Stimulated activated CD4-positive, alpha-beta T cell treated with anti-CD3 and anti-CD28 coated beads, Interleukin-15, amount 100 ng/mL, for 48 hours (primary cell): ENCODE measurements around the gene LIMD2.
"Not testable (repeated sequence)": the region's sequence is repeated elsewhere in the genome, so short reads cannot be mapped to it uniquely, and the experiment has no call there.

Source experiments
- DNase-seq, 2 donors: peaks; one replicate each; pipeline ENCODE4 v3.0.0-alpha.2; 2020; ENCODE audit warnings: low read depth in 2 of 2

LIMD2 gene

GRCh38 chr17:63699638-63700527 lies at the start of gene LIMD2:
LIMD2 (minus strand) TSS chr17:63700125; CDS start chr17:63699298, 827 bp downstream.
- peak; percentile 51 to 74 for DNase-seq

- DNase-seq: peak; percentile 99
Measured at GRCh38 chr17:63741408-63742173, 41.7 kb upstream of the LIMD2 start, which contains the start of gene STRADA. STRADA (minus strand) TSS chr17:63741799; CDS start chr17:63728369, 13,430 bp downstream.

DNA sequence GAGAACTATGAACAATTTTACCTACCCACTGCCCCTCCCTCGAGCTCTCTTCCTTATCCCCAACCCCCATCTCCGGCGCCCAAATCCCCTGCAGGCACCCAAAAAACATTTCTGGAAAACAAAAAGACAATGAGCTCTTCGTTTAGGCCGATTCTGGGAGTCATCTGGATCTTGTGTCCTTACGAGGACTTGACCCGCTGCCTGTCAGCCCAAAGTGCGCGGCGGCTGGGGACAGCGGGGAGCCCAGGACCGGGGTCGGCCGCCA lies 41.1 kb upstream of the LIMD2 start:
- peak in 1 of 2 donors; percentile 24 for DNase-seq

- DNase-seq: no peak
Measured at GRCh38 chr17:63740464-63741142, 40.7 kb upstream of the LIMD2 start.

GRCh38 chr17:63735691-63736090 lies 35.8 kb upstream of the LIMD2 start:
- DNase-seq: no peak

DNA sequence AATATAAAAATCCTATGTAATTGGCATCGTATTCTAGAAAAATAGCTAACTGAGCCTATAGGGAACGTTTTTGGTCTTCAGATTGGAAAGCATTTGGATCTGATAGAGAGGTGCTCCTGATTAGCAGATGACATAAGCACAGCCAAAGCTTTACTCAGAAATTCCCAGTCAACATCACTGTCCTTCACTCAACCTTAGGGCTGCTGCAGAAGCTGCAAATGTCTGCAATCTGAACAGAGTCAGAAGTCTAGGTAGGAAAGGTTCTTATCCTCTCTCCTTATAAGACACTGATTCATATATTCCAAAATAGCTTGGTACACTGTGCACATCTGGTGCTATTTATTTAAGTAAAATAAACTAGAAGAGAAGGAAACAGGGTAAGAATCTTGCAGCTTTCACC lies 22.5 kb upstream of the LIMD2 start:
- no peak for DNase-seq

DNA sequence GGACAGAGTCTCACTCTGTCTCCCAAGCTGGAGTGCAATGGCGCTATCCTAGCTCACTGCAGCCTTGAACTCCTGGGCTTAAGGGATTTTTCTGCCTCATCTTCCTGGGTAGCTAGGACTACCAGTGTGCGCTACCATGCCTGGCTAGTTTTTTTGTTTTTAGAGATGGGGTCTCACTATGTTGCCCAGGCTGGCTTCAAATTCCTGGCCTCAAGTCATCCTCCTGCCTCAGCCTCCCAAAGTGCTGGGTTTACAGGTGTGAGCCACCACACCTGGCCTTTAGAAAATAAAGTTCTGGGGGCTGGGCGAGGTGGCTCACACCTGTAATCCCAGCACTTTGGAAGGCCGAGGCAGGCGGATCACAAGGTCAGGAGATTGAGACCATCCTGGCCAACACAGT lies 20.3 kb upstream of the LIMD2 start:
- DNase-seq: not testable (repeated sequence)

GRCh38 chr17:63718988-63719387 lies 19.1 kb upstream of the LIMD2 start:
- DNase-seq: no peak

GRCh38 chr17:63716426-63716825 lies 16.5 kb upstream of the LIMD2 start:
- DNase-seq: no peak

DNA sequence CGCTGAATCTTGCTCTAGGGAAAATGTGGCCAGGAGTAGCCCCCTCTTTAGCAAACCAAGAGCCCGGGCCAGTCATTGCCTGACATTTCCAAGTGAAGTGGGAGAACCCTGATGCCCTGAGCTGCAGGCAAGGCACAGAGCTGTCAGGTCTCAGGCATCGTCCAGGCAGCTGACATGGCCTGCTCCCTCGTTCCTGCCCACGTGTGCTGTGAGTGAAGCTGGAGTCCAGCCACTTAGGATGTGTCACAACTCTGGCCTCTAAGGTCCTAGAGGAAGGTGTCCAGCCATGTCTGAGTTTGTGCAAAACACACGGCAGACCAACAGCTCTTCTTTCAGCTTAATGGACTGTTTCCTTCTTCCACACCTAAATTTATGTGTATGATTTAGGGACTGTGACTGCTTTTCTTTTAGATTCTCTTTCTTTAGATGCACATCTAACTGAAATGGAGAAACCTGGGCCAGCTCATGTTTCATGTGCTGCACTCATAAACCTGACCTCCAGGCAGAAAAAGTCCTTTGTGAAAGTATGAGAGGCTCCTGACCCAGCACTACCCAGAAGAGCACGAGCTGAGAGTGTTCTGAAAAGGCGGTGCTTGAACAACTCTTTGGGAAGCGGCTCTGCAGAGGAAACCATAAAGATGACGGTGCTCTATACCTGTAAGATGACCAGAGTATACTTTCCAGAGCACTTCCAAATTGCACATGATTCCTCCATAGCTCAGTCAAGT lies 14.8 kb upstream of the LIMD2 start:
- DNase-seq: no peak

DNA sequence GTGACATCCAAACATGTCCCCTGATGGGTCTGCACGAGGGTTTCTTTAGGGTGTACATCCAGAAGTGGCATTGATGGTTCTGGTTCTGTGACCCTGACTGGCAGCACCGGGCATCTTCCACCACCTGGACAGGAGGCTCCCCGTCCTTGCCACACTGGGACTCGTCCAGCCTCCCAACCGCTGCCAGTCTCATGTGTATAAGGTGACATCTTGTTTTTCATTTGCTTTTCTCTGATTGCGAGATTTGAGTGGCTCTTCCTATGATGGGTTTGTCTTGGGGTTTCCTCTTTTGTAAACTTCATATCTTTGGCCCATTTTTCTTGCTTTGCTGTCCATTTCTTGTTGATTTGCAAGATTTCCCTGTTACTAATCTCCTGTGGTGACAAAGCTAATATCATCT lies 9.2 kb upstream of the LIMD2 start:
- no peak for DNase-seq

GRCh38 chr17:63707151-63707550 lies 7.2 kb upstream of the LIMD2 start:
- no peak for DNase-seq

- no peak for DNase-seq
Measured at GRCh38 chr17:63706336-63707082, 6.6 kb upstream of the LIMD2 start.

DNA sequence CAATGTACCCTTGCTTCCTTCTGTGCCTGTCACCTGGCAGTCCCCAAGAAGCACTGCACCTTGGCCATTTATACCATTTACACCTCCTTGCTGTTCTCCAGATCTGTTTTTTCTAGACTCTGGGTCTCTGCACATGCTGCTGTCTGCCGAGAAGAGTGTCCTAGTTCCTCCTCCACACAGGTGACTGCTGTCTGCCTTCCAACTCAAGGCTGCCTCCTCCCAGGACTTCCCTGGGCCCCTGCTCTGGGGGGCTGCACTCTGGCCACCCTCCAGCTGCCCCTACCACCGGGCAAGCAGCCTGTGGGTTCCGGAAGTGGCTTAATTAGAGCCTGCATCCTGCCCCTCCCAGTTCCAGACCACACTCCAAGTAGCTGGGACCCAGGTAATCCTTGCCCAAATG lies 5.7 kb upstream of the LIMD2 start:
- DNase-seq: no peak

DNA sequence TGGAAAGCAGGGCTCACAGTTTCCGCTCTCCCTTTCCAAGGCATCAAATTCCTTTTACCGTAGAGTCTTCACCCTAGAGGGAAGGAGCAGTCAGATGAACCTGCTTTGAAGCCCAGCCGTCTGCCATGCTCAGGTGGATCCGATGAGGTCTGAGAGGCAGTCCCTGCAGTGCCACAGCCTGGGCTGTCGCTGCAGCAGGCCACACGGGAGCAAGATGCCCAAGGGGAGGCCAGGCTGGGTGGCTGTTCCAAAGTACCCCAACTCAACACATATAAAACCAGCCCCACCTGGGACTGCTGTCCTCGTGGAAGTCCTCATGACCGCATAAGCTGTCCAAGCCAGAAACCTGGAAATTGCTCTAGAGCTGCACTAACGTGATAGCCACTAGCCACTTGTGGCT lies 4.9 kb upstream of the LIMD2 start:
- no peak for DNase-seq

GRCh38 chr17:63704259-63704576 lies 4.3 kb upstream of the LIMD2 start:
- DNase-seq: no peak

DNA sequence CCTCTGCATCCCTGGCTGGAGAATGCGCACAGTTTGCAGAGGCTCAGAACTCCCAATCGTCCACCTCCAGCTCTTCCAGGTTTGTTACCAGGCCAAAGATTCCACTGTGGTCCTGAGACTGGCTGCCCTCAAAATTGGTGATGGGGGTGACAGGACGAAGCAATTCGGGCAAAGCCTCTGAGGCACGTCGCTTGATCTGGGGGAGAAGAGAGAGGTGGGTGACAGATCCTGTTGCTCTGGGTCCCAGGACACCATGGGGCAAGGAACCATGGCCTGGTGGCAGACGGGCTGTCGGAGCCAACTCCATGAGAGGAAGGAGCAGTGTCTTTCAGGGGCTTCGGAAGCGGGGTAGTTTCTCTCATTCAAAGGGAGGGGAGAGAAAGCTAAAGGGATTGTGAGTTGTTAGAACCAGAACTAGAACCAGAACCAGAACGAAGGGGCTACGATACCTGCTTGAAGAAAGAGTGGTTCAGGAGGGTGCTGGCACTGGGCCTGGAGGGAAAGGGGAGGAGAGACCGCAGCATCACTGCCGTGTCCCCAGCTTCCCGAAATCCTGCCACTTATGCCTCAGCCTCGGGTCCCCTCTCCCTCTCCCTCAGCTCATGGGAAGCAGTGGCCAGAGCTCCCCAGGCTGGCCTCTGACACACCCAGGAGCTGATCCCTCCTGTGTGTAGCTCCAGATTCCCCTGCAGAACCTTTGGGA lies 3.8 kb upstream of the LIMD2 start:
- DNase-seq: no peak

GRCh38 chr17:63703029-63703428 lies 3.1 kb upstream of the LIMD2 start:
- no peak for DNase-seq

GRCh38 chr17:63702721-63703015 lies 2.7 kb upstream of the LIMD2 start:
- DNase-seq: no peak

DNA sequence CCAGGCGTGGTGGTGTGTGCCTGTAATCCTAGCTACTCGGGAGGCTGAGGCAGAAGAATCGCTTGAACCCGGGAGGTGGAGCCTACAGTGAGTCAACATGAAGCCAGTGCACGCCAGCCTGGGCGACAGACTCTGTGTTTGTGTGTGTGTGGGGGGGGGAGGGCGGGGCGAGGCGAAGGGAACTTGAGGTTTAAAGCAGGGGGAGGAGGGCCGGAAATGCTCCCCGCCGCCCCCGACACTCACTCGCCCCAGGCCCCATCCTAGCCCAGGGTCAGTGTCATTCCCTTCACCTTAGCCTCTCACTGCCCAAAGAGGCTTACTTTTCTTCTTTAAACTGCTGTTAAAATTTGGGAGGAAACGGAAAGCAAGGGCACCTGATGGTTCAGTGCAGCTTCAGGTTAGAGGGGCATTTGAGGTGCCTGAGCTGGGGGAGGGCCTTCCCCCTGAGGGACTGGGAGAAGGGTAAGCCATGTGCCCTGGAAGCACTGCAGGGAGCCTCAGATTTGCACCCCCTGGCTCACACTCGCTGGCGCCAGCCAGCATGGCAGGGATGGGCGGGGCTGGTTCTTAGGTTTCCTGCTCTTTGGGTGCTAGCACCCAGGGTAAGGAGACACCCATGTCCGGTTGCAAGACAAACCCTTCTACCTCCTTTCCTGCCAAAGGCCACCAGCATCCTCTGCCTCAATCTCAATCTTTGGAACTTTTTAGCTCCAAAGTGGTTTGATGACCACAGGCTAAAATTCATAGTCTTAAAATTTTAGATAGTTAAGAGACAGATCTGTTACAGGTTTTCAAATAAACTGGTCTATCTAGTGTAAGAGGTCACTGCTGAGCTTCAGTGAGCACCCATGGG lies 2.2 kb upstream of the LIMD2 start:
- DNase-seq: peak; percentile 68 to 70
